HTERT RPE-1 (cell line): Measurements from ENCODE around the gene HIGD2A.

Source experiments
- in situ Hi-C: fragments of 300-500 bp; cut with MboI; formaldehyde crosslinking; loops from 4 replicates; pipeline ENCODE4 v1.14.3; 2020; ENCODE audit warnings: low sequenced_read_pairs

Gene HIGD2A

GRCh38 chr5:176368726-176369125 is 19.8 kb upstream of the HIGD2A start:
- in situ Hi-C loops = no loop called here

- in situ Hi-C loops = no loop called here
Observed at GRCh38 chr5:176369934-176370711, 18.4 kb upstream of the HIGD2A start.

GRCh38 chr5:176371621-176372539 is 16.7 kb upstream of the HIGD2A start:
- in situ Hi-C loops = no loop called here

GRCh38 chr5:176373100-176373818 is 15.3 kb upstream of the HIGD2A start:
- in situ Hi-C loops = no loop called here

DNA sequence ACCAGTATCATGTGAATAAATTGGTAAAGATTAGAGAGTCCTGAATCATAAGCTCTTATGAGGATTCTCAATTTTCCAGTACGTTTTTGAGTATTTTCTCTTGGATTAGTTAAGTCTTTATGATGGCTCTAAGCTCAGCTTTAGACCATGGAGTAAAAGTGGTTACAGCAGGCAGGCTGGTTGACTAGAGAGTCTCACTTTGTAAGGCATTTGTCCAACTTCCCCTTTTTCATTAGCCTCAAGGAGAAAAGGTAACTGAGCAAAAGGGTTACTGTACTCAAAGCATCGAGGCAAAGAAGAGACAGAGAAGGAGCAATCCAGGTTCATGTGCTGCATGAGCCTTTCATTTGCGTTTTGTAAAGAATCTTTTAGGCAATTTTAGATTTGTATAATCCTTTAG is 8.7 kb upstream of the HIGD2A start:
- in situ Hi-C loops = no loop called here

DNA sequence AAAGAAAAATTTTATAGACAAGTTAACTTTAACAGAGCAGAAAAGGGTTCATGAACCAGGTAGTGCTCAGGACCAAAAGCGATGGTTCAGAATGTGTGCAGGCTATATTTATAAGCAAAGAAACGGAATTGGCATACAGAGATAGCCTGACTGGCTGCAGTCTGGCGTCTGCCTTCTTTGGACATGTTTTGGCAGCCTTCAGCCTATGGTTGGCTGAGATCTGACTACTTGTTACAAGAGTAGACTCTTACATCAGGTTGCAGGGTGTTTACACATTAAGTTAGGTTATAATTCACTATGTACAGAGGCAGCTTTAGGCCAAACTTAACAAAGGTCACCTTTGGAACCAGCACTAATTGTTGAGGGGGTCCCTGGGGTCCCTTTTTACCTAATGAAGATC is 7.1 kb upstream of the HIGD2A start:
- in situ Hi-C loops = no loop called here

DNA sequence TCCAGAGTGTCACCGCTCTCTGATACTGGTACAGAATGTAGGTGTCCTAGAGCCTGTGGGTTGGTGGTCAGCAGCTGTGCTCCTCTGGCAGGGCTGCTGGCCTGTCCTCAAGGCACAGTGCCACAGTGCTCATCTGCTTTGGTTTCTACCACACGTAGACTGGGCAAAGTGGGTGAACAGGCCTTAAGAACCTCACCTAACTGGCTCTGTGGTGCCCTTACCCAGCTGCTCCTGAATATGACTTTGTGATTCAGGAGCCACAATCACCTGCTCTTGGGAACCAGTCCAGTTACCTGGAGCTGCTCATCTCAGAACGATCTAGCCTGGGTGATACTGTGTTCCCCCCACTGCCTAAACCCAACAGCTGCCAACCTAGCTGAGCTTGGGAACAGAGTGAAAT is 6.6 kb upstream of the HIGD2A start:
- in situ Hi-C loops = no loop called here

- in situ Hi-C loops = no loop called here
Observed at GRCh38 chr5:176382721-176383120, 5.8 kb upstream of the HIGD2A start.

DNA sequence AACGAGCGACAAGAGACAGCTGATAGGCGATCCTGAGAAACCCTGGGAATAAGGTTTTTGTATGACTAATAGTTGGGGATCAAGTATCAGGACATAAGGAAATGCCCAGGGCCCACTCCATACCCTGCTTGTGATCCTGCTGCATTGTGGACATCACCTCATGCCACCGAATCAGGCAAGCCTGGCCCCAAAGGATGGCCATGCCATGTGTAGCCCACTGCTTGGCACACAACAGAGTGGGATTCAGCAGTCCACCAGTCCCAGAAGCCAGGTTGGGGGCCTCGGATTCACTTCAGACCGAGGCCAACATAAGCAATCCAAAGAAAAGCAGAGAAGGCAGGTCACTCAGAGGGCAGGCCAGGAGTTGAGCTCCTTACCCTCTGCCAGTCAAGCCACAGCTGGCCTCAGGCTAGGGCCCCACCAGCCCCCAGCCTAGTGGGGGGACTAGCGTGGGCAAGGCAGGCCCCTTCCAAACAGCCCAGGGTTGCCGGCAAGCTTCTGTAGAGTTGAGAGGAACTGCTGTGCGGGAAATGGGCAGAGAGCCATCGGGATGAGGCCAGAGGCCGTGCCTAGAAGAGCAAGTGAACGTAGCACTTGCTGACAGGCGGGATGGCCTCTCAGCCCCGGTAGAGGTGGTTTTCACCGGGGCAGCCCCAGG is 5.2 kb upstream of the HIGD2A start:
- in situ Hi-C loops = no loop called here

- in situ Hi-C loops = no loop called here
Observed at GRCh38 chr5:176383961-176384360, 4.6 kb upstream of the HIGD2A start.

- in situ Hi-C loops = no loop called here
Observed at GRCh38 chr5:176384366-176384930, 4.1 kb upstream of the HIGD2A start.

DNA sequence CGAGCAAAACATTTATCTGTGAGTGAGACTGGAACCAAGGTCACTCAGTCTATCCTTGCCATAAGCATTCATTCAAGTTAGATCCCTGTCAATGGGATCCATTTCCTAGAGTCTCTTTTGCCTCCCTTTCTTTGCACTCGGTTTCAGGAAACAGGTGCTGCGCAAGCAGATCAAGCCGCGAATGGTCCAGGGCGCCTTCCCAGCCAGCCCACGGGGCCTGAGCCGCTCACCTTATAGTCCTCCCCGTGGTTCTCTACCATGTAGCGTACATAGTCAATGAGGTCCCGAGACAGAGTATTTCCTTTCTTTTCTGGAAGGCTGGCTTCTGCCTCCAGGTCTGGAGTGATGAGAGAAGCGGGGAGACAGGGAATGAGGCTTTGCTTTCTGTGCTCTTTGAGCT is 3.6 kb upstream of the HIGD2A start:
- in situ Hi-C loops = no loop called here

DNA sequence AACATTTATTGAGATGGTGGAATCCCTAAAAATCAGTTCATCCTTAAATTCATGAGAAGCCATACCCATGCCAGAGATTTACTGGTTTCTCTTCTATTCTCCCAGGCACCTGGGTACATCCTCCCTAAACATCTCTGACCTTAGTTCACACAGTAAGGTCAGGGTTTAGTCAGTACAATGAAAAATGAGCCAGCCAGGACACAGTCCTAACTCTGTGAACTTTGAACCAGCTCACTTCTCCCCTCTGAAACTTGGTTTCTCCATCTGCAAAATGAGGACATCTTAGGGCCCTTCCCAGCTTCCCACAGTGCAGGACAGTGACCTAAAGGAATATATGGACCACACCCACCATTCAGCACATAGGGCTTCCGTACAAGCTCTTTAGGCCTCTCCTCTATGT is 2.1 kb upstream of the HIGD2A start:
- in situ Hi-C loops = no loop called here

- in situ Hi-C loops = no loop called here
Observed at GRCh38 chr5:176387384-176387925, 1.1 kb upstream of the HIGD2A start.

GRCh38 chr5:176388003-176388443 is 528 bp upstream of the HIGD2A start:
- in situ Hi-C loops = no loop called here

DNA sequence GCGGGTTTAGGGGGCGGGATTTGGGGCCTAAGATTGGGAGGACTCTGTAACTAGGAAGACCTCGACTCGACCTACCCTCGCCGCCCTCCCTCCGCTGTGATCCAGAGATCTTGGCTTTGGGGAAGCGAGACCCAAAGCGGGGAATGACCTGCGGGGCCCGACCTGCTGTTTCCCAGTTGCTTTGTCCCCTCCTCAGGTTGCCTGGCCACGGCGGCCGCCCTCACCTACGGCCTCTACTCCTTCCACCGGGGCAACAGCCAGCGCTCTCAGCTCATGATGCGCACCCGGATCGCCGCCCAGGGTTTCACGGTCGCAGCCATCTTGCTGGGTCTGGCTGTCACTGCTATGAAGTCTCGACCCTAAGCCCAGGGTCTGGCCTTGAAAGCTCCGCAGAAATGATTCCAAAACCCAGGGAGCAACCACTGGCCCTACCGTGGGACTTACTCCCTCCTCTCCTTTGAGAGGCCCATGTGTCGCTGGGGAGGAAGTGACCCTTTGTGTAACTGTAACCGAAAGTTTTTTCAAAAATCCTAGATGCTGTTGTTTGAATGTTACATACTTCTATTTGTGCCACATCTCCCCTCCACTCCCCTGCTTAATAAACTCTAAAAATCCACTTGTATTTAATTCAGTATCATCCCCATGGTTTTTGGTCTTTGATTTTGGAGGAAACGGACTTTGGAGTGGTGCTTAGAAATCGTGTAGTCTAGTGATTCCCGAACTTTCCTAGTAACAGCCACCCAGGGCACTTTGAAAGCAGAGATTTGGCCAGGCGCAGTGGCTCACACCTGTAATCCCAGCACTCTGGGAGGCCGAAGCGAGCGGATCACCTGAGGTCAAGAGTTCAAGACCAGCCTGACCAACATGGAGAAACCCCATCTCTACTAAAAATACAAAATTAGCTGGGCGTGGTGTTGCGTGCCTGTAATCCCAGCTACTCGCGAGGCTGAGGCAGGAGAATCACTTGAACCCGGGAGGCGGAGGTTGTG is 878 bp downstream of the HIGD2A start:
- in situ Hi-C loops = no loop called here

DNA sequence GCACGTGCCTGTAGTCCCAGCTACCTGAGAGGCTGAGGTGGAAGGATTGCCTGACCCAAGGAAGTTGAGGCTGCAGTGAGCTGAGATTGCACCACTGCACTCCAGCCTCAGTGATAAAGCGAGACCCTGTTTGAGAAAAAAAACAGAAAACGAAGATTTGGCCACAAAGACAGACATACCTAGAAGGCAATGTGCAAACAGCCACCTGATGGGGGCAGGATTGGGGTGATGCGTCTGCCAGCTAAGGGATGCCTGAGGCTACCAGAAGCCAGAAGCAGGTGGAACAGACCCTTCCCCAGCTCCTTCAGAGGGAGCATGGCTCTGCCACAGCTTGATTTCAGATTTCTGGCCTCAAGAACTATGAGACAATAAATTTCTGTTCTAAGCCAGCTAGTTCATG is 2.9 kb downstream of the HIGD2A start:
- in situ Hi-C loops = no loop called here

DNA sequence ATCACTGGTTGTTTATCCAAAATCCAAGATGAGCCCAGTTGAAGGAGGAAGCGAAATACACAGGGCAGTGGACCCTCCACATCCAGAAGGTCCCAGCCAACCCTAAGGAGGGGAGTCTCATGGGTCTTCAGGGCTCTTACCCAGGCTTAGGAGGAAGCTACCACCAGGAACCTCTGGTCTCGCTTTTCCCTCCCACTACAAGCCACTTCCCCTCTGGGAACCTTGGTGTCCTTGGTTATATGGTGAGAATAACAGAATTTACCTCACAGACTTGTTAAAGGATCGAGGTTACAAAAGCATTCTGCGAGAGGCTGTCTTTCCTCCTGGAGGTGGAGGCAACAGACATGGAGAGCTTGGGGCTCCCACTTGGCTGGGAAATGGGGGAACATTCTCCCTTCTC is 3.4 kb downstream of the HIGD2A start:
- in situ Hi-C loops = no loop called here

DNA sequence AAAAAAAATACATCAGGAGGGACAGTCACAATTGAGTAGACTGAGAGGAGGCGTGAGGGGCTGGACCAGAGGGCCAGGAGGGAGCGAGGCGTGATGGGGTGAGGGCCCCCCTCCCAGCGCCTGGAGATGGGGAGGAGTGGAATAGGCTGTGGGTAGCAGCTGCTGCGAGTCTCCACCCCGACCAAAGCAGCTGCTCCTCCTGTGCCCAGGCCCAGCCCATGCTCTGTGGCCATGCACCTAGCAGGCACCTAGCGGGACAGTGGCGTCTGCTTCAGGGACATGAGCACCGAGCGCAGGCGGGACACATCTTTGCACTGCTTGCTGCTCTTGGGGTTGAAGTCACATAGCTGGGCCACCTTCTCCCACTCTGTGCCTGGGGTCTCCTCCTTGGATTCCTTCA is 4.0 kb downstream of the HIGD2A start:
- in situ Hi-C loops = no loop called here
